CD4-positive, alpha-beta T cell treated with Interleukin-12 subunit alpha and Interleukin-12 subunit beta, for 1 hour (primary cell): ENCODE results near the gene PDE1A.

Experiments
- DNase-seq: peaks from one replicate; pipeline ENCODE4 v3.0.0-alpha.2; 2020

Gene PDE1A

DNA sequence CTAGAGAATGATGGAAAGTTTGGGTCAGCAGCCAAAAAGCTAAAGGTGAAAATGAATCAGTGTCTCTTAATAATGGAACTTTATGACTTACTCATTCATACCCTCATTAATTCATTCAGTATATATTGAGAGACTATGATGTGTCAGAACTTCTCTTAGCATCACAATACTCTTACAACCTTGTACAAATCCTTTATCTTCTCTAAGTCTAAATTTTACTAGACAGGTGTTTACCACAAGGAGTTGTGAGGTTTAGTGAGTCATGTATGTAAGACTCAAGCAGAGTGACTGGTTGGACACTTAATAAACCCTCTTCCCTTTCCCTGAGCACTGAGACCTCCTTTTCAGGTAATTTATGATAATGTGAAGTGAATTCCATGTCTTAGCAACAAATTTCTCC lies 311.6 kb downstream of the PDE1A start:
- DNase-seq: no peak

DNA sequence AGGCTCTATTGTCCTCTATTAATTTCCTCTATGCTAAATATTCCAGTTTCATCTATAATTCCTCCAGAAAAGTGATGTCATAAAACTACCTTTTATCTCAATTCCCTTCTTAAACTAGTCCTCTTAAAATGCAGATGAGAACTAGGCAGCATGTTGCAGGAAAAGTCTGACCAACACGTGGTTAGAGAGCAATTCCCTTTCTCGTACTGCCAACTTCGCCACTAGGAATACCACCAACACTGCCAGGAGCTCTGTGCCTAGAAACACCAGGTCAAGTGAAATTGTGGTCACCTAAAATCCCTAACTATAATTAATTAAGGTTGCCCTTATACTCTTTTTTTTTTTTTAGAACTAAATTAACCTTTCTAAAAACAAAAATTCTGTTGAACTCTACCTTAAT lies 313.5 kb downstream of the PDE1A start:
- no peak for DNase-seq

- DNase-seq: no peak
Observed at GRCh38 chr2:182110347-182110746, 316.5 kb downstream of the PDE1A start.

DNA sequence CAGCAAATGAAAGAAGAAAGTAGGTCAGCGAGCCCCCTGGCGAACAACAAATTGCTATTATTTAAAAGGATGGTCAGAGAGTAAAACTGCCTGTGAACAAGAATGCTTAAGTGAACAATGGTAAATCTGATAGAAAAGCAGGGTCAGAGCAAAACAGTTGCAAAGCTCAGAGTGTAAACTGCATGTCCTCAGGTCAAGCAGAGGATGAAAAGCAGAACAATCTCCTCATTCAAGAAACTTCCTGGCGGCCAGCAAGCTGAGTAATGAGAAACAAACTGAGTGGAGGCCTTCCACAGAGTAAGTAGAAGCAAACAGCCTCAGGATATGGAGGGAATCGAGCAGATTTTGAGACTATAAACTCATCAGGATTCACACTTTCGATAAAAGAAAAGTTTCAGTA lies 323.3 kb downstream of the PDE1A start:
- no peak for DNase-seq

GRCh38 chr2:182101263-182101662 lies 325.6 kb downstream of the PDE1A start:
- no peak for DNase-seq

DNA sequence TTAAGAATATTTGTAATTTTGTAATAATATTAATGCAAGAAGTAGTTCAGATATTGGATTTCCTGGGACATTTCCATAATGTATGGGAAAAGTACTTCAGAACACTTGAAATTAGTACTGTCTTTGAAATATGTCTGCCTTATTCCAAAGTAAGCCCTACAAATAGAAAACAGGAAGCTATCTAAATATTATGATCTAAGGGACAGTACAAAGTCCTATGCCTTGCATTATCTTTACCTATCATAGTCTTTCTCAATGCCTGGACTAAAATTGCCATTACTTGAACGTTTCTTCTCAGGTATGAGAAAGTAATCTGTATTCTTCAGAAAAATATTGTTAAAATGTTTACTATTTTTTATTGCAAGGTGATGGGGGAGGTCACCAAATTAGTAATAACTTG lies 328.2 kb downstream of the PDE1A start:
- no peak for DNase-seq

GRCh38 chr2:182097571-182098164 lies 329.2 kb downstream of the PDE1A start:
- DNase-seq: no peak

DNA sequence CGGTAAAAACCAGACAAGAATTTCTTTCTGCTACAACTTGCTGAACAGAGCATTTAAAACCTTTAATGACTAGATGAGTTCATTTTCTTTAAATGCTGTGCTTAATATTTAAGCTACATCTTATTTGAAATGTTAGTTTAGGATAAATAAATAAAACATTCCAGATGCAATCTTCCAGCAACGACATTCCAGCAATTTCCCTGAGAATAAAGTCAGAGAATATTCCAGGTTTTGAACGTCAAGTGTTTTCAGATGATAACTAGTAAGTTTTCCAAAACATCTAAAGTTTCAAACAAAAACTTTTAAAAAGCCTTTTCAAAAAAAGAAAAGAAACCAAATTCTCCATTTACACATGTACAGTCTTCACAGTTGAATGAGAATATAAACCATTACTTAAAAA lies 336.4 kb downstream of the PDE1A start:
- no peak for DNase-seq
